ENCODE data around the gene MAMDC2.

DNA sequence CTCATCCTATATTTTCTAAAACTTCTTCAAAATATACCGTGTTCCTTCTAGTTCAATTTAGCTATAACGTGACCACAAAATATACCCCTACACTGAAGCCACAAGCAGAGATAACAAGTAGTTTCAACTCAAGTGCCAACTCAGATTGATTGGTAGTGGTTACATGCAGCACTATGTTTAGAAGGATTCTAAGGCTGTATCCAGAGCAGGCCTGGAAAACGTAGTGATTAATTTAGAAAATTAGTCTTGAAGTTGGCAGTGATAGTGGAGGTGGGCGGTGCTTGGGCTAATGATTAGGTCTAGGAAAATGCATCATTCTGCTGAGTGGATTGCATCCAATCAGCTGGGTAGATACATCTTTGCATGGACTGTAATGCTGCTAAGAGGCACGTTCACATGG is 61.5 kb downstream of the MAMDC2 start:
- TF ChIP-seq, protein P1, sequence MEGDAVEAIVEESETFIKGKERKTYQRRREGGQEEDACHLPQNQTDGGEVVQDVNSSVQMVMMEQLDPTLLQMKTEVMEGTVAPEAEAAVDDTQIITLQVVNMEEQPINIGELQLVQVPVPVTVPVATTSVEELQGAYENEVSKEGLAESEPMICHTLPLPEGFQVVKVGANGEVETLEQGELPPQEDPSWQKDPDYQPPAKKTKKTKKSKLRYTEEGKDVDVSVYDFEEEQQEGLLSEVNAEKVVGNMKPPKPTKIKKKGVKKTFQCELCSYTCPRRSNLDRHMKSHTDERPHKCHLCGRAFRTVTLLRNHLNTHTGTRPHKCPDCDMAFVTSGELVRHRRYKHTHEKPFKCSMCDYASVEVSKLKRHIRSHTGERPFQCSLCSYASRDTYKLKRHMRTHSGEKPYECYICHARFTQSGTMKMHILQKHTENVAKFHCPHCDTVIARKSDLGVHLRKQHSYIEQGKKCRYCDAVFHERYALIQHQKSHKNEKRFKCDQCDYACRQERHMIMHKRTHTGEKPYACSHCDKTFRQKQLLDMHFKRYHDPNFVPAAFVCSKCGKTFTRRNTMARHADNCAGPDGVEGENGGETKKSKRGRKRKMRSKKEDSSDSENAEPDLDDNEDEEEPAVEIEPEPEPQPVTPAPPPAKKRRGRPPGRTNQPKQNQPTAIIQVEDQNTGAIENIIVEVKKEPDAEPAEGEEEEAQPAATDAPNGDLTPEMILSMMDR (IDR thresholded peaks at IDR 0.05): no peak
- TF ChIP-seq POLR2A (IDR thresholded peaks at IDR 0.05): no peak

Data from thyroid gland (tissue), 4 donors.